PC-3 (cell line): Measurements from ENCODE around the gene ZNF554.

ENCODE experiments used
- CTCF ChIP-seq: fragments of 300-600 bp; sonication (generic); conservative IDR thresholded peaks from 2 replicates; pipeline ENCODE4 v1.5.1; 2017; ENCODE audit warnings: antibody characterized with exemption, low read depth, mild to moderate bottlenecking, low read length
- EZH2 ChIP-seq: fragments of 300-600 bp; sonication (generic); IDR thresholded peaks from one replicate; pipeline ENCODE4 v1.6.1; 2017; ENCODE audit warnings: antibody characterized with exemption, mild to moderate bottlenecking, low read length; ENCODE audit not compliant: unreplicated experiment

- TF ChIP-seq EZH2 (no peak), CTCF (no peak)
These were observed 28.2 kb upstream of the ZNF554 start for GRCh38 chr19:2791440-2791839.
